ENCODE results near the gene C9.
"Not testable (repeated sequence)": the region's sequence is repeated elsewhere in the genome, so short reads cannot be mapped to it uniquely, and the experiment has no call there.

Gene C9

DNA sequence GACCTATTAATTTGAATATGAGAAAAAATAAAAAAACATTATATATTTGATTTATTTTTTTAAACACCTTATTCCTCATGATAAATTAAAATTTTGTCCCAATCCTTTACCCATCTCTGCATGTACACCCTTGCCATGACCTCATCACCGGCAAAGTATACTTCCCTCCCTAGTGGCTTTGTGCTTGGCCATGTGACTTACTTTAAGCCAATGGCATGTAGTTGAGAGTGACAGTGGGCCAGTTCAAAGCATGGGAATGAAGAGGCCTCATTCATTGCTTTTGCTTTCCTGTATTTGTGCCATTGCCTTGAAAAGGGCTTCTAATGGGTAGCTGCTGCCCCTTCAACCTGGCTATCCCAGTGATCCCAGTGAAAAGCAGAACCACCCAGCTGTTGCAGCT, 31.2 kb downstream of the C9 start:
- DNase-seq (ENCODE audit: low read depth in 2 of 3, low spot score in 1 of 3), result no peak

DNA sequence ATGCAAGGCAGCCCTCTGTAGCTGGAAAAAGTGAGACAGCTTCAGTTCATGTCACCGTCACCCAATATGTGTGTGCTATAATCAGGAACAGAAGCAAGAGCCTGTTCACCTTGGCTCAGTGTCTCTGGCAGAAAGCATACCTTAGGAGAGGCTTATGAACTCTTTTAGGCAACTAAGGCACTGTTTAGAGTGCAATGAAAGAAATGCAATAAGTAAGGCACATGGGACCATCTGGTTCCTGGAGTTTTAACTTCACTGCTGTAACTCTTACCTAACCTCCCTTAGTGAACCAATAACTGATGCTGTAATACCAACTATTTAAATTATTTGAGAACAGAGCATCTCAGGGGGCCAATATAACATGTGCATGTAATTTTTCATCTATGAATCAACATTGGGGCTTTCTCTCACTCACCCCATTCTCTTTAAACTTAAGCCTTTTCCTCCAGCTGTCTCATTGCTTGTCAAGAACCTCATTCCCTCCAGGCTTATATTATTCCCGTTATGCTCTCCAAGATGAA, 32.4 kb downstream of the C9 start:
- no peak for DNase-seq (ENCODE audit: low read depth in 2 of 3, low spot score in 1 of 3)

DNA sequence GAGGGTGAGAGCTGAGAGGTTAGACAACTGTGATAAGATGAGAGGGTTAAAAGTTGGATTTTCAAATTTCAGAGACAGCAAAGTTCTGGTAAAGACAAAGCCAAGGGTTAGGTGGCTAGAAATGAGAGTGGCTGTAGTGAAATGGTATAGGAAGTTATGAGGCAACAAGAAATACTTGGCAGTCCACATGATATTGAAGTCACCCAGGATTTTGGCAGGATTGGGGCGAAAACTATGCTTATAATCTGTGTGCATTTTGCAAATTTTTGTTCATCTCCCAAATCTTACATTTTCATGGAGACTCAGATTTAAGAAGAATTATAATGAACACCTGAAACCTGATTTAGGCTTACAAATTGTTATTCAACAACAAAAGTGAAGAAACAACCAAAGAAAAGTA, 35.6 kb downstream of the C9 start:
- DNase-seq (ENCODE audit: low read depth in 2 of 3, low spot score in 1 of 3), result no peak

DNA sequence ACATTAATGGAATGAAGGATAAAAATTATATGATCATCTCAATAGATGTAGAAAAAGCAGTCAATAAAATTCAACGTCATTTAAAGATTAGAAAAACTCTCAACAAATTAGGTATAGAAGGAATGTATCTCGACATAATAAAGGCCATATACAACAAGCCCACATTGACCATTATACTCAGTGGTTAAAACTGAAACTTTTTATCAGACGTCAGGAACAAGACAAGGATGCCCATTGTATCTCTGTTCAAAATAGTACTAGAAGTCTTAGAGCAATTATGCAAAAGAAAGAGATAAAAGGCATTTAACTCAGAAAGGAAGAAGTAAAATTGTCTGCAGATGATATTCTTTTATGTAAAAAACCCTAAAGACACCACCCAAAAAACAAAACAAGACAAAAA, 40.8 kb downstream of the C9 start:
- no peak for DNase-seq (ENCODE audit: low read depth in 2 of 3, low spot score in 1 of 3)

DNA sequence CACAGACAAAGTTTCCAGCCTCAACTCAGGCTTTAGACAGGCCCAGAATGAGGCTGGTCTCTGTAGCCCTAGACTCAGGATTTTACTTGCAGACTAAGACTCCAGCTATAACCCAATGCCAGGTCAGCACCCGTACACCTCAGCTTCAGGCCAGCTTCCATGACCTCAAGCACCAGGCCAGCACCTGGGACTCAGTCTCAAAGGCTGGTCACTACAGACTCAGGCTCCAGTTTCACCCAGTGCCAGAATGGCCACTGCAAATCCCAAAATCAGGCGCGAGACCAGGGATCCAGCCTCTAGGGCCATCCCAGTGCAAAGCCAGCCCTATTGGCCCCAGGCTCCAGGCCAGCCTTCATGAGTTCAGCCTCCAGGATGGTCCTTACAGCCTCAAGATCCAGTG, 44.9 kb downstream of the C9 start:
- no peak for DNase-seq (ENCODE audit: low read depth in 2 of 3, low spot score in 1 of 3)

DNA sequence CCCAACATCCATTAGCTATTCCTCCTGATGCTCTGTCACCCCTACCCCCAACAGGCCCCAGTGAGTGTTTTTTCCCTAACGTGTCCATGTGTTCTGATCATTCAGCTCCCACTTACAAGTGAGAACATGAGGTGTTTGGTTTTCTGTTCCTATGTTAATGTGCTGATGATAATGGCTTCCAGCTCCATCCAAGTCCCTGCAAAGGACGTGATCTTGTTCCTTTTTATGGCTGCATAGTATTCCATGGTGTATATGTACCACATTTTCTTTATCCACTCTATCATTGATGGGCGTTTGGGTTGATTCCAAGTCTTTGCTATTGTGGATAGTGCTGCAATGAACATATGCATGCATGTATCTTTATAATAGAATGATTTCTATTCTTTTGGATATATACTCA, 47.8 kb downstream of the C9 start:
- DNase-seq (ENCODE audit: low read depth in 2 of 3, low spot score in 1 of 3), result not testable (repeated sequence)

DNA sequence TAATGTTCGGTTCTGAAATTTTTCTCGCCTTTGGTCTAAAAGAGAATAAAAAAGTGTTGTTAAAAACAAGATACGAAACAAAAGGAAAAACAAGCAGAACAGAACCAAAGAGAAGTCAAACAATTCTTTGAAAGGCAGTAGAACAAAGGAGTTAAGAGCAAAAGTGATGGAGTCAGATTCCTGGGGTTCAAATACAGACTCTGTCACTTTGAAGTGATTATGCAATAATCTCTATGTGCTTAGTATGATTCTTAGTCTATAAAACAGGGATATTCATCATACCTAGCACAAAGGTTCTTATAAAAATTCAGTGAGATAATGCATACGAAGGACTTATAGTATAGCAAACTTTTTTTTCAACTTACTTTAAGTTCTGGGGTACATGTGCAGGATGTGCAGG, 48.3 kb downstream of the C9 start:
- no peak for DNase-seq (ENCODE audit: low read depth in 2 of 3, low spot score in 1 of 3)

DNA sequence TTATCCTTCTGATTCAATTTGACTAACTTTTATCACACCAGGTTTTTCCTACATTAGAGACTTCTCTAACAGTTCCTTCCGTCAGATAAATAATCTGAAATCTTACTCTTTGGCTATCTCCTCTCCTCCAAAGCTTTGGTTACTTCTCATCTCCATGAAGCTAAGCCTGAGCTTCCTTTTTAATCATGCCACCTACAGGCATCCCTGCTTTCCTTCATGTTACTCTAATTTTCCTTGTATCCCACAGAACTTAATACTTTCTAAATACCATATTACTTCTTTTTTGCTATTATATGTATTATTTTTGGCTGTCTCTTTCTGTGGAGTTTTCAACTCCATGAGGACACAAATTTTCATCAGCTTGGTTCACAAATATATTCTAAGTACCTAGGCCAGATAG, 49.7 kb downstream of the C9 start:
- no peak for DNase-seq (ENCODE audit: low read depth in 2 of 3, low spot score in 1 of 3)

DNA sequence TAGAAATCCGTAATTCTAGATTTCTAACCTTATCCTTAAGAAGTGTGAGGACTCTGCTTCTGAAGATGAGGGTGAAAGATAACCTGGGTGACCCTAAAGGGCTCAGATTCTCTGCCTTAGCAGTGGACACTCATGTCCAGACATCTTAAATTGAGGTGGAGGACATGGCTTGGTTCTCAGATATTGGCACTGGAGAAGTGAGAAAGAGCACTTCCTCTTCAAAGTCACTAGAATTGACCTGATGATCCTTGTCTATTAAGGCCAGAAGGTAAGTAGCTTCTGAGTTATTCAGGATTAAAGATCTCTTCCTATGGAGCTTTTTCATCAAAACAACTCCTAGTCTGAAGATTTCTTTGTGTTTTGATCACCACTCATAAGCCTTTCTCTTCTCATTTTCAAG, 54.8 kb downstream of the C9 start:
- DNase-seq (ENCODE audit: low read depth in 2 of 3, low spot score in 1 of 3), result no peak

DNA sequence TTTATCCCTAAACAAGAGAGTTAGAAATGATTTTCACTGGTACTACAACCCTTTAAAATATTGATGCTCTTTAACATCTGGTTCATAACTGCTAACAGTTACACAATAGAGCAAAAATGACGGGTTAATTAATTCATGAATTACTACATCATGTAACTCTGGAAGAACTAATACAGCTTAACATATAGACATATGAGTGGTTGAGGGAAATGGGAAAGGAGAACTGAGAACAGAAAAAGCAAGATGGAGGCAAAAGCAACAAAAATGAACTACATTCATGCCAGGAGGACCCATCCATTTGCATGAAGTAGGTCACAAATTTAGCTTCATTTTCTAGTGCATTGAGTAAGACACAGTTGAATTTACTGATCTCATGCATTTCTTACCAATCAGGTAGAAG, 61.8 kb downstream of the C9 start:
- DNase-seq (ENCODE audit: low read depth in 2 of 3, low spot score in 1 of 3), result no peak

DNA sequence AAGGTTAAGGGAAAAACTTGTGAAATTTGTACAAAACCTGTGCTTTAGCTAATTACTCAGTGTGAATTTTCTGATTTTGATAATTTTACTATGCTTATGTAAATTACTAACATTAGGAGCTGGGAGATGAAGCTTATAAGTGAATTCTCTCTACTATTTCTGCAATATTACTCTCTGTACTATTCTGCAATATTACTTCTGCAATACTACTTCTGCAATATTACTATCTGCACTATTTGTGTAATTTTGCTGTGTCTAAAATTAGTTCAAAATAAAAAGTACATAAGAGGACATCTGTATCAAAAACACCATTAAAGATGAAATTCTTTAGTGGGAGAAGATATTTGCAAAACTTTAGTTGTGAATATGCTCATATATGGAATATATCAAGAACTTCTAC, 62.9 kb downstream of the C9 start:
- DNase-seq (ENCODE audit: low read depth in 2 of 3, low spot score in 1 of 3), result no peak

DNA sequence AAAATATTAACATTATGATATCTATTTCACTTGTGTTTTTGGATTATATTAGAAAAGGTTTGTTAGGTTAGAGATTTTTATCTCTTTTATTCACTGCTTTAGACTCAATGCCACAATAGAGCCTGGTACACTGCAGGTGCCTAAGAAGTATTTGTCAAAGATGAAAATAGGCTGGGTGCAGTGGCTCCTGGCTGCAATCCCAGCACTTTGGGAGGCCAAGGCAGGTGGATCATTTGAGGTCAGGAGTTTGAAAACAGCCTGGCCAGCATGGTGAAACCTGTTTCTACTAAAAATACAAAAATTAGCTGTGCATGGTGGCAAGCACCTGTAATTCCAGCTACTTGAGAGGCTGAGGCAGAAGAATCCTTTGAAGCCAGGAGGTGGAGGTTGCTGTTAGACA, 64.3 kb downstream of the C9 start:
- DNase-seq (ENCODE audit: low read depth in 2 of 3, low spot score in 1 of 3), result no peak

DNA sequence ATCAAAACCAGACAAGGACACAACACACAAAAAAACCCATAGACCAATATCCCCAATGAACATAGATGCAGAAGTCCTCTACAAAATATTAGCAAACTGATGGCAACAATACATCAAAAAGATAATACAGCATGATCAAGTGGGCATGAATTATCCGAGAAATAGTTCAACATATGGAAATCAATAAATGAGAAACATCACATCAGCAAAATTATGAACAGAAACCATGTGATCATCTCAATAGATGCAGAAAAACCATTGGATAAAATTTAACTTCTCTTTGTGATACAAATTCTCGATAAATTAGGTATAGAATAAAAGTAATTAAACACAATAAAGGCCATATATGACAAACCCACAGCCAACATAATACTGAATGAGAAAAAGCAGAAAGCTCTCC, 69.6 kb downstream of the C9 start:
- no peak for DNase-seq (ENCODE audit: low read depth in 2 of 3, low spot score in 1 of 3)

DNA sequence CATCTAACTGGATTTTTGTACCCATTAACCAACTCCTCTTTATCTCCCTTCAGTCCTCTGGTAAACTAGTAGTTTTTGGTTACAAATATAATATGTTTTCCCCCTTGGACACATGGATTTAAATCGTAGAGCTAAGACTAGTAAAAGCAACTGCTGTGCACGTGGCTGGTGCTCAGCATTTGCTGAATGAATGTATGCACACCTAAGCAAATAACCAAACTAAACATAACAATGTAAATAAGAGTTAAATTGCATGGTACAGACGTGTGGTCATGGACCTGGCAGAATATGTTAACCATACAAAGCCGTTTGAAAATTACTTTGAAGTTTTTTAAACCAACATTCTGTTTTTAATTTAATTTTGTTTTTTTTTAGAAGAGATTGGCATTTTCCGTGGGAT, 79.7 kb downstream of the C9 start:
- no peak for DNase-seq (ENCODE audit: low read depth in 2 of 3, low spot score in 1 of 3)

DNA sequence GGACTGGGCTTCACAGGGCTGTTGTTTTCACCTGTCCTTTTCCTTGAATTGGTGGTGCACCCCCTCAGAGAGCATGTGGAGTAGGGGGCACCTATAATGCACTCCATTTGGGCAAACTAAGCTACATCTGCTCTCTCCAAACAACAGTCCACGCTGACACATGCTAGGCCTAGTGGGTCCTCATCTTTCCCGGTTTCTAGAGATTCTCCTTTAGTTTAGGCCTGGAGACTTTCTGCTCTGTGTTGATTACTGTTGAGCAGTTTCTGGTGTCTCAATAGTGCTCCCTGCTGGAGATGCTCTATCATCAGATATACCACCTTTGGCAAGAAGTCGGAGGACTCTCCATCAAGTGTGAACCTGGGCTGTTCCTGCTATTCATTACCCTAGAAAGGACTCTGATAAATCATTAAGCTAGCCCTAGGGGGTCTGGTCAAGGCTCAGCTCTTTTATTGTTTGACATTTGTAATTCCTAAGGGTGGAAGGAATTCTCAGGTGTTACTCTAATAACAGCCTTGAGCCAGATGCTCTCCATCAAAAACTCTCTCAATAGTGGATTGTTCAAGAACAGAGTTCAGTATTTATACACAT, 81.0 kb downstream of the C9 start:
- DNase-seq (ENCODE audit: low read depth in 2 of 3, low spot score in 1 of 3), result peak; percentile 4 to 69 (median 30)

DNA sequence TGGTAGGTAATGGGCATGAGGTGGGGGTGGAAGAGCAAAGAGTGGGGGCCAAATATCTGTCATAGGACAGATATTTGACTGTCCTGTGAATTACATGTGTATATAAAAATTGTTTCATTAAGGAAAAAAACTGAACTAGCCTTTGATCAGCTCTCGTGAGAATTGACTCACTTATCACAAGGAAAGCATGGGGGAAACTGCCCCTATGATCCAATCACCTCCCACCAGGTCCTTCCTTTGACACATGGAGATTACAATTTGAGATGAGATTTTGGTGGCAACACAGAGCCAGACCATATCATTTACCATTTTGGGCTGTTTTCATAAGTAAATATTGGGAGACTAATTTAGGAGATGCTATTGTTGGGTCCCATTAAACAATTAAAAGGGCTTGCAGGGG, 81.7 kb downstream of the C9 start:
- no peak for DNase-seq (ENCODE audit: low read depth in 2 of 3, low spot score in 1 of 3)

DNA sequence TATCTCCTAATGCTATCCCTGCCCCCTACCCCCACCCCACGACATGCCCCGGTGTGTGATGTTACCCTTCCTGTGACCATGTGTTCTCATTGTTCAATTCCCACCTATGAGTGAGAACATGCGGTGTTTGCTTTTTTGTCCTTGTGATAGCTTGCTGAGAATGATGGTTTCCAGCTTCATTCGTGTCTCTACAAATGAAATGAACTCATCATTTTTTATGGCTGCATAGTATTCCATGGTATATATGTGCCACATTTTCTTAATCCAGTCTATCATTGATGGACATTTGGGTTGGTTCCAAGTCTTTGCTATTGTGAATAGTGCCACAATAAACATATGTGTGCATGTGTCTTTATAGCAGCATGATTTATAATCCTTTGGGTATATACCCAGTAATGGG, 88.4 kb downstream of the C9 start:
- DNase-seq (ENCODE audit: low read depth in 2 of 3, low spot score in 1 of 3), result not testable (repeated sequence)

DNA sequence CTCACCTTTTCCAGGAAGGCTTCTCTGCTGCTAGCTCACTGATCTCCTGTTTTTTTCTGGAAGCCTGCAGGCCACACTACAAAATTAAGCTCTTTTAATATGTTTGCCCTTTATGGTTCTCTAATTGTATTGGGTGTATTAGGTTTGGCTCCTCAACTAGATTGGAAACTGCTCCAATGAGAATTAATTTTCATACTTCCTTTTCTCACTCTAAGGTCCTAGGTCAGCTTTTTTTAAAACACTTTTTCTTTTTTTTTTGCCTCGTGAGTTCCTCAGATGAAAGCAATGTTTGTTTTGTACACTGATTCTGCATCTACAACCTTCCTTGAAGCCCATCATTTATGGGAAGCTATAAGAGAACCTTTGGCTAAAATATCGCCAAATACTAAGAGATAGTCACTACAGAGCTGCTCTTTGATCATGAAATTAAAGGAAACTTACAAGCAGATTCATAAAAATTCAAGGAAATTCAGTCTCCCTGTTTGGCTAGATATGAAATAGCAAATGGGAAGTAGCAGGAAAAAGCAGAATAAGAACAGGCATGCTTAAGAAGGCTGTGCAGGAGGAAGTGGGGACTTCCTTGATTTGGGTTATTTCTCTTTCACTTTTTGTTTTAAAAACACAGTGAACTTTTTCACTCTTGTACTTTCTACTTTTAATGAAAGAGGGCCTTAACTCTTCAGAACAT, 89.8 kb downstream of the C9 start:
- no peak for DNase-seq (ENCODE audit: low read depth in 2 of 3, low spot score in 1 of 3)

DNA sequence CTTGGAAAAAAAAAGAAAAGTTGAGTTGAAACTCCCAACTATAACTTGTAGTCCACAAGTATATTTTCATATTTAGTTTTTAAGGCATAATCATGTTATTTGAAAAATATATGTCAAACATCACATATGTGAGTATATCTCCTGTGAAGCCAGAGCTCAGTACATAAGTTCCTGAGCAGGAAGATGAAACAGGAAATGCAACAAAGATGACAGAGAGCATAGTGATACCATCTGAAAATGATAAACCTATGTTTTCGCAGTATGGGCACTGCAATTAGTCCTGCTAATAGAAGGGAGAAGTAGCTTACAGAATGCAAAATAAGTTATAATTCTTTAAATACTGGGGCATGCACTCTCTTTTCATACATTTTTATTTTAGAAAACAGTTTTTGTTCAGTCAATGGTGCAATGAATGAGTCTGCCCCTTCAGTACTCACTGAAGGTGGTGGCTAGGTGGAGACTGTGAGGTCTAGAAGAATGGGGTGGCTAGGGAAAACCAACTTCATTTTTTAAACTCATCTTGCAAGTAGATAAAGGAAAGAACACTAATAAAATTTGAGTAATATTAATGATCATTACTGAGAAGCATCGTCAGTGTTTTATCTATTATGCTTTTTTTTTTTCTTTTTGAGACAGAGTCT, 90.9 kb downstream of the C9 start:
- no peak for DNase-seq (ENCODE audit: low read depth in 2 of 3, low spot score in 1 of 3)

DNA sequence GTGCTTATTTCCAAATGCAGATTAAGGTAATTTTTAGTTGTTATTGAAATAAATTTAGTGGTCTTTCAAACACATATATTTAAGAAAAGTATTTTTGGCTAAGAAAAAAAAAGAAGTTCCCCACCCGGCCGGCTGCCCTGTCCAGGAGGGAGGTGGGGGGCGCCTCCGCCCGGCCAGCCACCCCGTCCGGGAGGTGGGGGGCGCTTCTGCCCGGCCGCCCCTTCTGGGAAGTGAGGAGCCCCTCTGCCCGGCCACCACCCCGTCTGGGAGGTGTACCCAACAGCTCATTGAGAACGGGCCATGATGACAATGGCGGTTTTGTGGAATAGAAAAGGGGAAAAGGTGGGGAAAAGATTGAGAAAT, 91.4 kb downstream of the C9 start:
- not testable (repeated sequence) for DNase-seq (ENCODE audit: low read depth in 2 of 3, low spot score in 1 of 3)

DNA sequence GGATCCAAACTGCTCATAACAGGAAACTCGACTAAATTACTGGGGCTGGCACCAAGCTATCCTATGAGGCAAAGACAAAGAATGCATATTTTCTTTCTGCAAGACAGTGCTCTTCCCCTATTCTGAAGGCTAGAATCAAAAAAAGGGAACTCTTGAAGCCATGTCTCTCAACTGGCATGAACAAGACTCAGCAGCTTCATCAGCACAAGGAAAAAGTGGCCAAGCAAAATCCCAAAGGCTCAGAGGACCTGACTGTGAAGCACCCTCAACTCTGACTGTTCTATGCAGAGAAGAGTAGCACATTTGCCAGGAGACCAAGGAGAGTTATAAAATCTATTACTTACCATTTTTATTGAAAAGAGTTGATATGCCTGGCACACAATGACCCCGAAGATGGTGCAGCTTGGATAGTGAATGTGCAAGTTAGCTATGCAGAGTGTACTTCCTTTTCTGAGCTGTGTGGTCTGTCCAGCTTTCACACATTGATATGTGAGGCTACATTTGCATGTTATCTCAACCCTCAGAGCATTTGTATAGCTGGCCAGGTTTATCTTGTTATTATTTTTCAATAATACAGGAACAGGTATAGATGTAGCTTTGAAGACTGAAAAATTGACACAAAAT, 94.0 kb downstream of the C9 start:
- DNase-seq (ENCODE audit: low read depth in 2 of 3, low spot score in 1 of 3), result no peak

DNA sequence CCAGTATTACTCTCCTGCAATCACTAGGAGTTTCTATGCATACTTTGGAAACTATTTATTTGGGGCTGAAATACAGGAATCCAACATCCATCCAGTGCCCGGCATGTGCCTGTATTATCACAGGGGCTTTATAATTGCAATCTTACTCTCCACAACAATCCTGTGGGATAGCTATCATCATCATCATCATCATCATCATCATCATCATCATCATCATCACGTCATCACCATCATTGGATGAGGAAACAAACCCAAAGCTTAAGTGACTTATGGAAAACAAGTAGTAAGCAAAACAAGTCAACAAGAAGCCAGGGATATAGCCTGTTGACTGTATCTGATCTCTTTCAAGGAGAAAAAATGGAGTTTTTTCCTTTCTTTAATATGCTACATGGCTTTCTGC, 97.1 kb downstream of the C9 start:
- DNase-seq (ENCODE audit: low read depth in 2 of 3, low spot score in 1 of 3), result no peak

Data from stimulated activated CD4-positive, alpha-beta T cell treated with anti-CD3 and anti-CD28 coated beads, Interleukin-12 subunit alpha, Interleukin-12 subunit beta, amount 100 ng/mL, for 48 hours (primary cell).